Endothelial cell of umbilical vein (primary cell): ENCODE measurements around the gene PLBD2.

Experiments used
- CTCF ChIP-seq, 2 donors: IDR thresholded peaks; 1 replicate in 1 of 2; 2 replicates in 1 of 2; pipeline ENCODE4 v1.5.1; 2011; ENCODE audit warnings: low read length in 2 of 2, mild to moderate bottlenecking in 2 of 2, moderate library complexity in 2 of 2, control low read depth in 1 of 2, inconsistent platforms in 1 of 2, low read depth in 1 of 2; ENCODE audit not compliant: insufficient read depth in 1 of 2; ENCODE audit errors: extremely low read depth in 1 of 2
- EZH2 ChIP-seq: IDR thresholded peaks from 2 replicates; pipeline ENCODE4 v1.6.1; 2012; ENCODE audit warnings: borderline replicate concordance, low read depth, mild to moderate bottlenecking, moderate library complexity, low read length, inconsistent platforms; ENCODE audit not compliant: severe bottlenecking
- MAX ChIP-seq: IDR thresholded peaks from 2 replicates; pipeline ENCODE4 v1.6.1; 2011; ENCODE audit not compliant: insufficient read depth, insufficient read length
- MYC ChIP-seq: IDR thresholded peaks from one replicate; pipeline ENCODE4 v1.6.1; 2011; ENCODE audit warnings: mild to moderate bottlenecking, low read depth, low read length
- POLR2A ChIP-seq: IDR thresholded peaks from 2 replicates; pipeline ENCODE4 v1.6.1; 2012; ENCODE audit warnings: low read depth, mild to moderate bottlenecking, control low read depth, low read length

DNA sequence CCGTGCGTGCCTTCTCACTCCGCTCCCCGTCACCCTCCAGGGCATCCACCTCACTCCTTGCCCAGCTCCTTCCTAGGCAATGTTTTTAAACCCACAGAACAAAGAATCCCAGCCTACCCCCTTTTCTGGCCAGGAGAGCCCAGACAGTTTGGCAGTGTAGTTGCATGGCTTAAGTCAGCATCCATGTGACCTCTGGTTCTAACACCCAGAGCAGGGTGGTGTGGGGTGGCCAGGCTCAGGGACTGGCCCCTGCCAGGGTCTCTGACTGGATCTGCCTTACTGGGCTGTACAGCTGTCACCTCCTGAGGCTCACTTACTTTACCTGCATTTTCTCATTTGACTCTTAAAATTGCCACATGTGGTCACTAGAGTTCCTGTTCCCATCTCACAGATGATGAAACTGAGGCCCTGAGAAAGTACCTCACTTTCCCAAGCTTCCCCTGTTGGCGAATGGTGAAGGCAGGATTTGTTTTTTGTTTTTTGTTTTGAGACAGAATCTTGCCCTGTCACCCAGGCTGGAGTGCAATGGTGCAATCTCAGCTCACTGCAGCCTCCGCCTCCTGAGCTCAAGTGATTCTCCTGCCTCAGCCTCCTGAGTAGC lies 27.0 kb downstream of the PLBD2 start:
- TF ChIP-seq CTCF (IDR thresholded peaks at IDR 0.05; ENCODE audit: extremely low read depth in 1 of 2, insufficient read depth in 1 of 2, low read depth in 1 of 2, low read length in 2 of 2), result no peak
- no peak for TF ChIP-seq EZH2
- no peak for TF ChIP-seq POLR2A
- TF ChIP-seq MYC, result no peak
- TF ChIP-seq MAX, result no peak
